ENCODE data around the gene SPATS2.

DNA sequence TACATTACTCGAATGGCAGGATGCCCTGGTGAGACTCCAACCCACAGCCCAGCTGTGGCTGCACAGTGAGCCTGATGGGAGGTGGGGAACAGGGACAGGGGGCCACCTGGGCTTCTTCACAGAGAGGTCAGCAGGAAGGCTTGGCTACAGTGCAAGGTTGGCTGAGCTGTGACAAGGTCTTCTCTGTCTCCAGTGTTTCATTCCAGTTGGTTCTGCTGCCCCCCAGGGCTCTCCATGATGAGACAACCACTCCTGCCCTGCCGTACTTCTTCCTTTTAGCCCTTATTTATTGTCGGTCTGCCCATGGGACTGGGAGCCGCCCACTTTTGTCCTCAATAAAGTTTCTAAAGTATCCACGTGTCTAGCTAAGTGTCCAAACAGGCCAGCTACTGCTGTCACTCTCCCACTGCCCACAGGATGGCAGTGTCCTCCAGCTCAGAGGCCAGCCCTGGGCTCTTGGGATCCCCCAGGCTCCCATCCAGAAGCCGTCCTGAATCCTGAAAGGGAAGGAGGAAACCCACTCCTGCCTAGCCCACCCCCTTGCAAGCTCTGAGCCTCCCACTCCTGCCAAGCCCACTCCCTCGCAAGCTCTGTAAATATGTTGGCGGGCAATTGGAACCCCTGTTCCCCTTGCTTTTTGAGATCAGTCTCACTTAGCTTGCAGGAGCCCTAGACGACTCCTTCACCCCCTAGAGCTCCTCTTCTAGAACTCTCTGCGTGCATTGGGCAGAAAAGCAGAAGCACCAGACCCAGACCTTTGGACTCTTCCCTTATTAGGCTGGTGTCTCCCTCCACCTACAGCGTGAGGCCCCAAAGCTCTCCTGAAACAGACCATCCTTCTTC lies 35.7 kb upstream of the SPATS2 start:
- no peak for TF ChIP-seq POLR2AphosphoS5 (IDR thresholded peaks at IDR 0.05; ENCODE audit: borderline replicate concordance, low read depth, low read length)
- no peak for TF ChIP-seq EZH2 (IDR thresholded peaks at IDR 0.05)

Measured in SK-N-MC (cell line).